Effector CD8-positive, alpha-beta T cell (primary cell): ENCODE measurements around the gene LY6G6C.
A peak's percentile ranks its signal among the peaks of the same experiment; 100 is the strongest.

Experiments
- DNase-seq: peaks from one replicate; lab custom pipeline; 2025; lab: John Stamatoyannopoulos, UW

The LY6G6C gene

GRCh38 chr6:31706599-31706998, 14.9 kb downstream of the LY6G6C start, which contains the start of gene LY6G6F:
Gene LY6G6F (plus strand): TSS chr6:31706866. CDS start chr6:31706907, 41 bp downstream.
- DNase-seq: no peak

GRCh38 chr6:31705931-31706330, 15.6 kb downstream of the LY6G6C start:
- no peak for DNase-seq

GRCh38 chr6:31702819-31703716, 18.5 kb downstream of the LY6G6C start, which contains the start of gene ABHD16A:
Gene ABHD16A (minus strand): TSS chr6:31703324. CDS start chr6:31703281, 43 bp downstream.
- peak; percentile 91 for DNase-seq

GRCh38 chr6:31702405-31702818, 19.1 kb downstream of the LY6G6C start:
- DNase-seq: no peak

GRCh38 chr6:31701666-31702404, 19.7 kb downstream of the LY6G6C start:
- no peak for DNase-seq

GRCh38 chr6:31700740-31701401, 20.7 kb downstream of the LY6G6C start:
- DNase-seq: no peak

- no peak for DNase-seq
These were observed 24.0 kb downstream of the LY6G6C start for GRCh38 chr6:31697555-31697954.

GRCh38 chr6:31693535-31693934, 28.0 kb downstream of the LY6G6C start:
- DNase-seq: no peak

GRCh38 chr6:31692886-31693285, 28.7 kb downstream of the LY6G6C start:
- DNase-seq: no peak

- DNase-seq: no peak
These were observed 29.2 kb downstream of the LY6G6C start for GRCh38 chr6:31692353-31692752.

GRCh38 chr6:31691564-31692108, 29.9 kb downstream of the LY6G6C start:
- DNase-seq: no peak

- DNase-seq: no peak
These were observed 30.5 kb downstream of the LY6G6C start for GRCh38 chr6:31691078-31691463.

- DNase-seq: no peak
These were observed 31.1 kb downstream of the LY6G6C start for GRCh38 chr6:31690231-31691077.

GRCh38 chr6:31689249-31690110, 32.1 kb downstream of the LY6G6C start:
- no peak for DNase-seq

GRCh38 chr6:31687860-31688693, 33.5 kb downstream of the LY6G6C start:
- DNase-seq: no peak

GRCh38 chr6:31687321-31687720, 34.2 kb downstream of the LY6G6C start:
- DNase-seq: no peak

GRCh38 chr6:31686483-31686882, 35.1 kb downstream of the LY6G6C start:
- DNase-seq: no peak

GRCh38 chr6:31683591-31683990, 38.0 kb downstream of the LY6G6C start:
- DNase-seq: no peak

- DNase-seq: peak; percentile 14
These were observed 40.3 kb downstream of the LY6G6C start for GRCh38 chr6:31681135-31681671.
